IPS-NIHi7 (cell line): ENCODE results near the gene VAPA.

Experiments
- DNase-seq: peaks from one replicate; pipeline ENCODE4 v3.0.0; 2012; ENCODE audit warnings: mixed read lengths; ENCODE audit errors: extremely low spot score

Gene VAPA

GRCh38 chr18:9913526-9914333, at the start of gene VAPA:
TSS of gene VAPA (plus strand) at chr18:9914016. CDS start at chr18:9914257, 241 bp downstream.
- DNase-seq: peak; percentile 95

- DNase-seq: no peak
Observed at GRCh38 chr18:9865764-9866490, 47.9 kb upstream of the VAPA start.

GRCh38 chr18:9866627-9867026, 47.2 kb upstream of the VAPA start:
- no peak for DNase-seq

GRCh38 chr18:9867071-9867594, 46.7 kb upstream of the VAPA start:
- no peak for DNase-seq

GRCh38 chr18:9868857-9869714, 44.7 kb upstream of the VAPA start:
- no peak for DNase-seq

GRCh38 chr18:9869715-9870430, 43.9 kb upstream of the VAPA start:
- DNase-seq: peak; percentile 46

- DNase-seq: no peak
Observed at GRCh38 chr18:9870431-9871008, 43.3 kb upstream of the VAPA start.

GRCh38 chr18:9871244-9871746, 42.5 kb upstream of the VAPA start:
- no peak for DNase-seq

- no peak for DNase-seq
Observed at GRCh38 chr18:9872823-9873222, 41.0 kb upstream of the VAPA start.

GRCh38 chr18:9874728-9875127, 39.1 kb upstream of the VAPA start:
- no peak for DNase-seq

GRCh38 chr18:9876212-9876866, 37.5 kb upstream of the VAPA start:
- DNase-seq: no peak

GRCh38 chr18:9876867-9877654, 36.8 kb upstream of the VAPA start:
- no peak for DNase-seq

GRCh38 chr18:9877655-9878014, 36.2 kb upstream of the VAPA start:
- DNase-seq: no peak

GRCh38 chr18:9878095-9878494, 35.7 kb upstream of the VAPA start:
- no peak for DNase-seq

- DNase-seq: no peak
Observed at GRCh38 chr18:9878783-9879242, 35.0 kb upstream of the VAPA start.

- DNase-seq: no peak
Observed at GRCh38 chr18:9884090-9884489, 29.7 kb upstream of the VAPA start.

GRCh38 chr18:9884532-9885140, 29.2 kb upstream of the VAPA start:
- DNase-seq: no peak

- no peak for DNase-seq
Observed at GRCh38 chr18:9885170-9886004, 28.4 kb upstream of the VAPA start, which contains the start of gene TXNDC2. TSS of gene TXNDC2 (plus strand) at chr18:9885973. CDS start at chr18:9886681, 708 bp downstream.
